Stimulated activated CD8-positive, alpha-beta memory T cell treated with anti-CD3 and anti-CD28 coated beads, Interleukin-2, amount 100 ng/mL, for 48 hours (primary cell): ENCODE measurements around the gene ANKRD33B.
"Not testable (repeated sequence)": the region's sequence is repeated elsewhere in the genome, so short reads cannot be mapped to it uniquely, and the experiment has no call there.

Source experiments
- DNase-seq, 2 donors: peaks; one replicate each; pipeline ENCODE4 v3.0.0-alpha.2; 2020; ENCODE audit warnings: low read depth in 2 of 2

Gene ANKRD33B

DNA sequence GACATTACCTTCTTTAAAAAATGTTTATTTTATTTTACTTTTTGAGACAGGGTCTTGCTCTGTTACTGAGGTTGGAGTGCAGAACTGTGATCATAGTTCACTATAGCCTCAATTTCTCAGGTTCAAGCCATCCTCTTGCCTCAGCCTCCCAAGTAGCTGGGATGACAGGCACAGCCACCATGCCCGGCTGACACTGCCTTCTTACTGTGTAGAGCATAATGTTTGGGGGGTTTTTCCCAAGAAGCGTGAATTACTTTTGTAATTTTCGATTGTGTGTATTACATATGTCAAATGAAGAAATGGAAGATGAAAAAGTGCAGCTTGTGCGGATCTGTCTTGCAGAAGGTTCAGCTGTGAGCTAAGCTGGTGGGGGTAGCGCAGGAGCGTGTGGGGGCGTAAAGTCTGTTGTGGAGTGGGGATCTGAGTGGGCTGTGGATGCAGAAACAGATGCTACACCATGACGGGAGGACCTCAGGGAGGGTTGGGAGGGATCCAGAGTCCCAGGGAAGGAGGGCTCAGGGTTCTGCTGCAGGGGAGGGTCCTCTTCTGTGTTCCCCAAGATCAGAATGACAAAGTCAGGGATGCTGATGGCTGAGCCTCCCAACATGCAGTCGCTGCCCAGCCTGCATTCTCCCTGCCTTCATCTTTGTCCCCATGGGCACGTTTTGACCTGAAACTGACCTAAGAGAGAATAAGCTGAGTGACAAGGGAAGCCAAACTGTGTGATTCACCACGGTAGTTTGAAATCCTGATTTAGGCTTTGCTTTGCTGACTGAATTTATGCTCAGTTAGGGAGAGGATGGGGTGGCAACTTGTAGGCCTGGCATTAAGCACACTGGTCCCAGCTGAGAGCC lies 6.8 kb upstream of the ANKRD33B start:
- no peak for DNase-seq

DNA sequence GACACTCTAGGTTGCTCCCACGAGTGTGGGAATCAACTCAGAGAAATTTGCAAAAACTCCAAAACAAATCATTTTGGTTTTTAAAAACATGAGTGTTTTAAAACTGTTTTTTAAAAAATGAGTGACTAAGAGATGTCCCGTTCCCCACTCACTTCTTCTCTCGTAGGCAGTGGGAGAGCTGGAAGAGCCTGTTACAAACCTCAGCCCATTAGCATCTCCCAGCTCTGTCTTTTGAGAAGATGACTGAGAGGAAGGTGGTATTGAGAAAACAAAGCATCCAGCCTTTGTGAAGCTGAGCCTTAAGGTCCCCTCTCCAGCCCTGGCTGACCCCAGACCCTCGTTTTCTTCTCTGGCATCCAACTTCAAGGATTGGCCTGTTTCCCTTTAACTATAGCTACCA lies 4.7 kb upstream of the ANKRD33B start:
- no peak for DNase-seq

DNA sequence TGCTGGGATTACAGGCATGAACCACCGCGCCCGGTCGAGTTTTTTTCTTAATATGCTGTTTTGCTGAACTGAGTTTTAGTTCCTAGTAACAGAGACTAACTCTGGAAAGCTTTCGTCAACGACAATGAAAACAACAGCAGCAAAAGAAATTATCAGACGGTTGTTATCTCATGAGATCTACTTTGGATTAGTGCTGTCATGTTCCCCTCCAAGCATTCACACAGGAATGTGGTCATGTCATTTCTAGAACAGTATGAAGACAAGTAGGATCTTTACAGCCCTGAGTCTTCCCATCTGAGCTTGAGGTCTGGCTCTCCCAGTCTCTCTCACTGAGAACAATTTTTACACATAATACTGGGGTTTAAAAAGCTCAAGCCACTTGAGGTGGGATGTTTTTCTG lies 4.0 kb upstream of the ANKRD33B start:
- DNase-seq = no peak

DNA sequence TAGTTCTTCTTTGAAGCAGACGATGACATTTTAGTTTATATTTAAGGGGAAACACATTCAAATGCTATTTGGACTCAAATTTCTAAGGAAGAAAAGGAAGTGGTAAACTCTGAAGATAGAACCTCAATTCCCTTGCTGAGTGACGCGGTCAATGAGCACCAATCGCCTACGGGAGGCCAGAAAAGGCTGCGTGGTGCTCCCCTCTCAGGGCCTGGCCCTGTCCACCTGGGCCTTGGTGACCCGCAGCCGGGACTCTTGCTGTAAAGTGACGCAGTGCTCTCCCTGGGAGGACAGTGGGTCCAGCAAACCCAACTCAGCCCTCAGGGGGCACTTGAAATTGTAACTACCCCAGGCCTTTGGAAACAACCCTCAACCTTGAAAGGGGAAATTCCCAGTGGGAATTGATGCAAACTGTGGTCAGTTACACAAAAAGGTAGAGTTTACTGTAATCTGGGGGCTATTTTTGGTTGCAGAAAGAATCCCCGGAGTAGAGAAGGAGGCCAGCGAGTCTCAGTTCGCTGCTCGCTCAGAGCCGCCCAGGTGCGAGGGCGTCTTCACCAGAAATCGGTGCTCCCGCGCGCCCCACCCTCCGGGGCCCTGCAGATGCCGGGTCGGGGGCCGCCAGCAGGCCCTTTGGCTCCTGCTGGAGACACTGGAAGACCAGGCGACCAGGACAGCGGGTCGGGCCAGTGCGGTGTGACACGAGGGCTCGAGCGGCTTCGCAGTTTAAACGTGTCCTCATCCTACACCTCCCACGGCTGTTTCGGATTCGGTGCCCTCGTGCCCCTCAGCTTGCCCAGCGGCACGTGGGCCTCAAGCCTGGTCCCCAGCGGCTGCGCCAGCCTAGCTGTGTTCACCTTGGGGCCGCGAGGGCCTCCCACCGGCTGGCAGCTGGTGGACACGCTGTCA lies 1.4 kb upstream of the ANKRD33B start:
- no peak for DNase-seq

- peak; percentile 34 to 52 for DNase-seq
Observed at GRCh38 chr5:10563110-10563944, 543 bp upstream of the ANKRD33B start.

DNA sequence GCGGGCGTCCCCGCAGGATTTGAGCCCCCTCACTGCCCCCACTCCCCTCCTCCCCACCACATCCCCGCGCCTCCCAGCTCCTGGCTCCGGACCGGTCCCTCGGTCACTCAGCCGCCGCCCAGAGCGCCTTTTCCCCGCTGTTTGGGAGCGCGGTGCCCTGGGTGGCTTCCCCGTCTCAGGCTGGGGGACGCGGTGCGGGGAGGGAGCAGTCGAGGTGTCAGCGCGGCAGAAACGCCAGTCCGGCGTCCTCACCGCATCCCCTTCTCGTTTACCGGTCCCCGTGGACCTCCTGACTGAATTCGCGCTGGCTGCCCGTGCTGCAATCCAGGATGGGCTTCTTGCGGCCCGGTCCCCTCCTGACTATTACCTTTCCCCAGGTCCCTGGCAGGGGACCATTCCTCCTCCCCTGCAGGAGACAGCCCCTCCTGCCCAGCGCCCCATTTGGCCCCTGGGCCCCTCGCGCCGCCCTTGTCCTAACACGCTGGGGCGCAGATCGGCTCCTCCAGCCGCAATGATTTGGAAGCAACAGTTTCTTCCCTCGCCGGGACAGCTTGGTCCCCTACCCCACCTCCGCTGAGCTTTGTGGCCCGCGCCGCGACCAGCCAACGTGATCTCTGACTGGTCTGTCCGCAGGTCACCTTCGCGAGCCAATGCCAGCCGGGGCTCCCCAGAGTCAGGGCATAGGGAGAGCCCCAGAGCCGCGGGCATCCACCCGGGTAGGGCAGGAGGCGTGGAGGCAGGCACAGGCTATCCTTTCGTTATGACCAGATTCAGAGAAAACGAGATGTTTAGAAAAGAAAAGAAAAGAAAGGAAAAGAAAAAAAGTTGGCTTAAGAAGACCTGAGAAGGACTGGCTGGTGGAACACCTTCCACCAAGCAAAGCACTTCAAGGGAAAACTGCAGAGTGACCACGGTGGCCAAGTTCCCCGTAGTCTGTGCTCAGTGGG lies 1.2 kb downstream of the ANKRD33B start:
- DNase-seq = no peak

DNA sequence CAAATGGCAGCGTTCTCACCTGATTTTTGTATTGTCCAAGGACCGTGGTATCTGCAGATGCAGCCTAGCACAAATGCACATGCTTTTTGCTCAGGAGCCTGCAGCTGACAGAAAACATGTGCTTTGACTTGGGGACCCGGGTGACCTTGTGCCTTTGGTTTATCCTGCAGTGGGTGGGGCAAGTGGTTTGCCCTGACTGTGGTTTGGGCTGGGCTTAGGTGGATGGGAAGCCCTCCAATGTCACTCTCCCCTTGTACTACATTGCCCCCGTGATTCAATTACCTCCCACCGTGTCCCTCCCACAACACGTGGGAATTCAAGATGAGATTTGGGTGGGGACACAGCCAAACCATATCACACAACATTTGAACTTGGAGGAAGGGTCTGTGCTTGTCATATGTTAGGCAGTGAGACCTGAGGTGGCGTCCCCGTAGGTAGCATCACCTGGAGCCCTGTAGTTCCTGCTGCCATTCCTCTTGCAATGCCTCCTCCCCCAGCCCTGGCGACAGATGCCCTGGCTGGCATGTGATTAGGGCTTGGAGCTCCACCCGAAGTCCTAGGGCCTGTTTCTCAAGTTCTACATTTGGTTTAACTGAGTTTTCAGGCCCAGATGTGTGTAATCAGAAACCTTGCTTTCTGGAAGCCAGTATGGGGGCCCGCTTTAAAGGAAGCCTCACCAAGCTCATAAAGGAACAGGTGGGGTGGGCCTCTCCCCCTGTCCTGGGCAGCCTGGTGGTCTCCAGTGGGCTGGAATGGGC lies 2.1 kb downstream of the ANKRD33B start:
- DNase-seq = no peak

DNA sequence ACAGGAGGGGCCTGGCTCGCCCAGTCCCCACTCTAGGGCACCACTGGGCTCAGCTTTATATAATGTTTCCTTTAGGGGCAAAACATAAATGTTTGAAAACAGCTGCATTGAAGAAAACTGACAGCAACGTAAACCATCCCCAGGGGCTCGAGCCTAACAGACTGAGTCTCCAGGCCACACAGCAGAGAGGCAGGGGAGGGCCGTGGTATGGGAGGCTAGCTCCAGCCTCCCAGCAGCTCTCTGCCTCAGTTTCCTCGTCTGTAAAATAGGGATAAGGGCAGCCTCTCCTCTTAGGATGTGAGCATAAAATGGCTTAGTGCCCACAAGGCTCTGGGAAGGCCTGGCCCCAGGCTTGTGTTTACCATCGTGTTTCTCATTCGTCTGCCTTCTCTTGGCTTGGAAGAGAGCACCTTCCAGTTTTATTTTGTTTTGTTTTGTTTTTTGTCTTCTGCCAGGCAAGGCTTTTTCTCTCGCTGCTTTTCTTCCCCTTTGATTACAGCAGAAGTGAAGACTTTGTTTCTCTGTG lies 2.7 kb downstream of the ANKRD33B start:
- no peak for DNase-seq

GRCh38 chr5:10567121-10567591 lies 3.3 kb downstream of the ANKRD33B start:
- no peak for DNase-seq

- DNase-seq = no peak
Observed at GRCh38 chr5:10567781-10568321, 4.0 kb downstream of the ANKRD33B start.

- not testable (repeated sequence) for DNase-seq
Observed at GRCh38 chr5:10570540-10570939, 6.7 kb downstream of the ANKRD33B start.

- DNase-seq = no peak
Observed at GRCh38 chr5:10572451-10572850, 8.6 kb downstream of the ANKRD33B start.

DNA sequence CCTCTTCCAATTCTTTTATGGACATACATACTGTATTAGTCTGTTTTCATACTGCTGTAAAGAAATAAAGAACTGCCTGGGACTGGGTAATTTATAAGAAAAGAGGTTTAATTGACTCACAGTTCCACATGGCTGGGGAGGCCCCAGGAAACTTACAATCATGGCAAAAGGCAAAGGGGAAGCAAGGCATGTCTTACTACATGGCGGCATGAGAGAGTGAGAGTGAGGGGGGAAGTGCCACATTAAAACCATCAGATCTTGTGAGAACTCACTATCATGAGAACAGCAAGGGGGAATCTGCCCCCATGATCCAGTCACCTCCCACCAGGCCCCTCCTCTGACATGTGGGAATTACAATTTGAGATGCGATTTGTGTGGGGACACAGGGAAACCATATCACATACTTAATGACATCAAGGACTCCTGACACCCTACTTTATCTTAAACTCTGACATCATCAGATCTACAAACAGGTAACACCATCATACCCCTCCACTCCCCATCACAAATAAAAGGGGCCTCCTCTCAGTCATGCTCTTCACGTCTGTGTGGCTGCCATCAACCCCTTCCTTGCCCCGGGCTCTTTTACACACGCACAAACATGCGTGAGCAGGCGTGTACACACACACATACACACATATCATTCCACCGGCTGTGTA lies 9.7 kb downstream of the ANKRD33B start:
- DNase-seq = no peak

DNA sequence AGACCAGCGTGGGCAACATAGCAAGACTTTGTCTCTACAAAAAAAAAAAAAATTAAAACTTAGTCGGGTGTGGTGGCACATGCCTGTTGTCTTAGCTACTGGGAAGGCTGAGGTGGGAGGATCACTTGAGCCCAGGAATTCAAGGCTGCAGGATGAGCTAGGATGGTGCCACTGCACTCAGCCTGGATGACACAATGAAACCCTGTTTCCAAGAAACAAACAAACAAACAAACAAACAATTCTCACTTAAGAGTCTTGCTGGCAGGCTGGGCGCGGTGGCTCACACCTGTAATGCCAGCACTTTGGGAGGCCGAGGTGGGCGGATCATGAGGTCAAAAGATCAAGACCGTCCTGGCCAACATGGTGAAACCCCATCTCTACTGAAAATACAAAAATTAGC lies 11.0 kb downstream of the ANKRD33B start:
- DNase-seq = not testable (repeated sequence)

DNA sequence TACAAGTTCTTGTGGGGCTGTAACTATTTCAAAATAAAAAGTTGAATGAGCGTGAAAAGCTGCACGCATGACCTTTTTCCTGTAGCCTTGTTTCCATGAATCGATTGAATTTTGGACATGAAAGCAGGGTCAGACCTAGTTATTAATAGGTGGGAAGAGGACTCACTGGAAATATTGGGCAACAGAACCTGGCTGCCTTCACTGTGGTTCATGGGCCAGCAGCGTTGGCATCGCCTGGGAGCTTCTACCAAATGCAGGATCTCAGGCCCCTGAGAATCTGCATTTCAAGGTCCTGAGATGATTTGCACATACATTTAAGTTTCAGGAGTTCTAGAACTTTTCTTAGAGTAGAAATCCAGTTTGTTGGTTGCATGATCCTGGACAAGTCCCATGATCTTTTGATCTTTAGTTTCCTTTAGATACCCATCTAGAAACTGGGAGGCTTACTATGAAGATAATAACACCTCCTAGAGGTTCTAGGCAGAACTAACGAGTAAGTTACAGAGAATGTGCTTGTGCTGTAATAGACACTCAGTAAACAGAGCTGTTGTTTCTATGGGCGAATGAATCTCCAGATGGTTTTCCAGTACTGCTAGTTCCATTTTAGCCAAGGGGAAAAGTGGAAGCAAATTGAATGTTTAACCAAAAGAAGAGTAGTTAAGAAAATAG lies 12.4 kb downstream of the ANKRD33B start:
- no peak for DNase-seq

DNA sequence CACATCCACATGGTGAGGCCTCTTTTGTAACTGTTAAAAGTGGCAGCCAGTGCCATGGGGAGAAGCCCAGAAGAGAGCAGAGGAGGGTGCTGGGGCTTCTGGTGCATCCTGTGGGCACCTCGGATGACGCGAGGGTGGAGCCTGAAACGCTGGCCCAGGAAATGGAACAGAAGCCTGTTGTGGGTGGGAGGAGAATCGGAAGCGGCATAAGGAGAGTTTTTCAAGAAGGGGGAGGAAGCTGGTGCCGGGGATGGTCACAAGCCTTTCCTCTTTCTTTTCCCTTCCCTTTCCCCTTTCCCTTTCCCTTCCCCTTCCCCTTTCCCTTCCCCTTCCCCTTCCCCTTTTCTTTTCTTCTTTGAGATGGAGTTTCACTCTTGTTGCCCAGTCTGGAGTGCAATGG lies 12.9 kb downstream of the ANKRD33B start:
- no peak for DNase-seq

- no peak for DNase-seq
Observed at GRCh38 chr5:10577371-10578292, 13.8 kb downstream of the ANKRD33B start.
